RWPE2 (cell line): Measurements from ENCODE around the gene TMEM88.
A peak's percentile ranks its signal among the peaks of the same experiment; 100 is the strongest.

Experiments used
- ATAC-seq: fragments of 200-7000 bp; cut with Tn5 transposase; 3 replicates; pipeline ENCODE4 v1.9.1; 2021; ENCODE audit warnings: low read depth
- DNase-seq: peaks from one replicate; pipeline ENCODE4 v3.0.0-alpha.2; 2020; ENCODE audit warnings: low spot score
- H3K27ac ChIP-seq: fragments of 450-650 bp; 2 replicates; pipeline ENCODE4 v1.5.1; 2017; ENCODE audit warnings: mild to moderate bottlenecking; ENCODE audit not compliant: poor library complexity, severe bottlenecking
- H3K27me3 ChIP-seq: fragments of 250-450 bp; sonication (Bioruptor Pico); 2 replicates; pipeline ENCODE4 v1.5.1; 2021; ENCODE audit warnings: mild to moderate bottlenecking, moderate library complexity; ENCODE audit not compliant: insufficient read depth, poor library complexity, severe bottlenecking
- H3K36me3 ChIP-seq: fragments of 250-450 bp; sonication (Bioruptor Pico); 2 replicates; pipeline ENCODE4 v1.5.1; 2020; ENCODE audit warnings: low read depth, mild to moderate bottlenecking, moderate library complexity
- H3K4me1 ChIP-seq: fragments of 250-450 bp; sonication (Bioruptor Pico); 2 replicates; pipeline ENCODE4 v1.5.1; 2021; ENCODE audit warnings: mild to moderate bottlenecking, moderate library complexity; ENCODE audit not compliant: insufficient read depth, poor library complexity, severe bottlenecking
- H3K4me3 ChIP-seq: fragments of 250-450 bp; sonication (Bioruptor Pico); 2 replicates; pipeline ENCODE4 v1.5.1; 2021; ENCODE audit warnings: mild to moderate bottlenecking, moderate library complexity; ENCODE audit not compliant: severe bottlenecking
- H3K9me3 ChIP-seq: fragments of 250-450 bp; sonication (Bioruptor Pico); 2 replicates; pipeline ENCODE4 v1.5.1; 2021; ENCODE audit warnings: mild to moderate bottlenecking, moderate library complexity; ENCODE audit not compliant: severe bottlenecking
- TF ChIP-seq, protein P1 (sequence below): fragments of 450-650 bp; IDR thresholded peaks from one replicate; pipeline ENCODE4 v1.5.1; 2017; ENCODE audit warnings: mild to moderate bottlenecking, moderate library complexity; ENCODE audit not compliant: poor library complexity, severe bottlenecking

Gene TMEM88

GRCh38 chr17:7856011-7856810, 1.3 kb downstream of the TMEM88 start:
- TF ChIP-seq, protein P1, sequence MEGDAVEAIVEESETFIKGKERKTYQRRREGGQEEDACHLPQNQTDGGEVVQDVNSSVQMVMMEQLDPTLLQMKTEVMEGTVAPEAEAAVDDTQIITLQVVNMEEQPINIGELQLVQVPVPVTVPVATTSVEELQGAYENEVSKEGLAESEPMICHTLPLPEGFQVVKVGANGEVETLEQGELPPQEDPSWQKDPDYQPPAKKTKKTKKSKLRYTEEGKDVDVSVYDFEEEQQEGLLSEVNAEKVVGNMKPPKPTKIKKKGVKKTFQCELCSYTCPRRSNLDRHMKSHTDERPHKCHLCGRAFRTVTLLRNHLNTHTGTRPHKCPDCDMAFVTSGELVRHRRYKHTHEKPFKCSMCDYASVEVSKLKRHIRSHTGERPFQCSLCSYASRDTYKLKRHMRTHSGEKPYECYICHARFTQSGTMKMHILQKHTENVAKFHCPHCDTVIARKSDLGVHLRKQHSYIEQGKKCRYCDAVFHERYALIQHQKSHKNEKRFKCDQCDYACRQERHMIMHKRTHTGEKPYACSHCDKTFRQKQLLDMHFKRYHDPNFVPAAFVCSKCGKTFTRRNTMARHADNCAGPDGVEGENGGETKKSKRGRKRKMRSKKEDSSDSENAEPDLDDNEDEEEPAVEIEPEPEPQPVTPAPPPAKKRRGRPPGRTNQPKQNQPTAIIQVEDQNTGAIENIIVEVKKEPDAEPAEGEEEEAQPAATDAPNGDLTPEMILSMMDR: no peak
- Histone ChIP-seq H3K27ac (peak overlapping the region; percentile 82), H3K36me3 (peaks cover 41% of the 10 kb centered on the region), H3K4me3 (peak overlapping the region; percentile 59), H3K4me1 (no peaks in the 10 kb centered on the region), H3K27me3 (no peaks in the 10 kb centered on the region), H3K9me3 (no peaks in the 10 kb centered on the region)
- DNase-seq: no peak
- ATAC-seq: no peak; the same call in 2 of the 3 replicates

DNA sequence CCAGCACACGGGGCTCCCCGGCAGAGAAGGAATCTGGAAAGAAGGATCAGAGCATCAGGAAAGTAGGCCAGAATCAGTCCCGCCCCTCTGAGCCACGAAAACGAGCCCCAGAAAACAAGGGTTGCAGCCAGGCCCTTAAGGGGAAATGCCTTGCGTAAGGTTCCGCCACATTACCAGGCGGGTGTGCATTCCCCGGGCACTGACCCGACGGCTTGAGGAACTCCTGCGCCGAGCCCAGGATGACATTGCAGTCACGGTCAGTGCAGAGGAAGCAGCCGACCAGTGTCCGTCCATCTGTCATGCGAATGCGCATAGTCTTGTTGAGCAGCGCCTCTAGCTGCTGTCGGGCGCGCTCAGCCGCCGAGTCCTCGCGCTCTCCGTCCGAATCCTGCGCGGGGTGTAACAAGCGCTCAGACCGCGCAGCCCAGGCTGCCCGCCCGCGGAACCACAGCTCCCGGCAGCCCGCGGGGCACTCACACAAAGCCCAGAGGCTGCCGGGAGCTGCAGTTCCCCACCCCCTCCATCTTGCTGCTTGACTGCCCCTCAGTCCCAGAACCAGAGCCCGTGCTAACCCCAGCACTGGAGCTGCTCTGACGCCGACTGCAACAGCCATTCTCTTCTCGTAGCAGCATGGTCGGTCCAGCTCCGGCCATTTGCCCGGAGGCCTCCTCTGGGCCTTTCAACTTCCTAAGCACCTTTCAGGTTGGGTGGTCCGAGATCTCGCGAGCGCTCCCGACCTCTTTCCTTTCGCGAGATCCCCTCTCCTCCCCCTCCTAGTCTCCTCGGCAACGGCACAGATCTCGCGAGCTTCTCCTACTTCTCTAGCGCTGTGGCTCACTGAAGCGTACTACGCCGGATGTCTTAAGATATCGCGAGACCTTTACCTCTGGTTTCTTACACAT, 2.2 kb downstream of the TMEM88 start, which contains the start of gene NAA38:
NAA38 (minus strand) TSS at position 749 of the 902 bp plus-strand sequence; CDS start at position 653, 96 bp downstream.
- no peaks in the 10 kb centered on the region for H3K4me1 ChIP-seq
- peak within 1 kb of the TSS; percentile 82 for H3K27ac ChIP-seq
- TF ChIP-seq, protein P1: peak; percentile 57
- DNase-seq: peak; percentile 97
- ATAC-seq: peak; percentile 85
- H3K36me3 ChIP-seq: peaks cover 34% of the 10 kb centered on the region
- no peaks in the 10 kb centered on the region for H3K27me3 ChIP-seq
- H3K9me3 ChIP-seq: no peaks in the 10 kb centered on the region
- H3K4me3 ChIP-seq: peak within 1 kb of the TSS; percentile 59

DNA sequence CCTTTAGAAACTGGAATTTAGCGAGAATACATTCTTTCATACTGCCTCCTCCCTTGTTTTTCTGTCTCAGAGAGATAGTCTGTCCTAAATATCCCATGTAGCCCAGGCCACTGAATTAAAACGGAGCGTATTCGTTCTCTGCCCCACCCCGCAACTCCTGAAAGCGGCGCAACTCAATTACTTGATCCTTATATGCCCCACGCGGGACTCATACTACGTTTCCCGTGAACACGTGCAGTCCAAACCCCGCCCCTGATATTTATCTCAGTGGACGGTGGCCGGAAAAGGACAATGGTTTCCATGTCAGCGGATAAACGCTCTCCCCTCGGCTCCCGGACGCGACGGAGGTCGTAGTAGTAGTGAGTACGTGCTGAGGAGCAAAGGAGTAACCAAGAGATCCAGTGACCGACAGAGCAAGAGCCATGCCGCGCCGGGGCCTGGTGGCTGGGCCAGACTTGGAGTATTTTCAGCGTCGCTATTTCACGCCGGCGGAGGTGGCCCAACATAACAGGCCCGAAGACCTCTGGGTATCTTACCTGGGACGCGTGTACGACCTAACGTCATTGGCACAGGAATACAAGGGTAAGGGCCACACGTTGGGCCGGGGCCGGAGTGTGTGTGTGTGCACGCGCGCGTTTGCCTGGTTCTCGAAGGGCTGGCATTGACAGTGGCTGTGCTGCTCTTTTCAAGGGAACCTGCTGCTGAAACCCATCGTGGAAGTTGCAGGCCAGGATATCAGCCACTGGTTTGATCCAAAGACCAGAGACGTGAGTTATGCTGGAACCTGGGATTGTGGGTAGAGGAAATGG, 3.1 kb downstream of the TMEM88 start, which contains the start of gene CYB5D1:
CYB5D1 (plus strand) TSS at position 291 of the 809 bp plus-strand sequence; CDS start at position 423, 132 bp downstream.
- Histone ChIP-seq H3K27me3 (no peaks in the 10 kb centered on the region), H3K9me3 (no peaks in the 10 kb centered on the region), H3K27ac (peak within 1 kb of the TSS; percentile 82), H3K4me3 (peak within 1 kb of the TSS; percentile 59), H3K4me1 (no peaks in the 10 kb centered on the region), H3K36me3 (peaks cover 31% of the 10 kb centered on the region)
- ATAC-seq (peak; percentile 8), DNase-seq (peak; percentile 89)
- TF ChIP-seq, protein P1: no peak

DNA sequence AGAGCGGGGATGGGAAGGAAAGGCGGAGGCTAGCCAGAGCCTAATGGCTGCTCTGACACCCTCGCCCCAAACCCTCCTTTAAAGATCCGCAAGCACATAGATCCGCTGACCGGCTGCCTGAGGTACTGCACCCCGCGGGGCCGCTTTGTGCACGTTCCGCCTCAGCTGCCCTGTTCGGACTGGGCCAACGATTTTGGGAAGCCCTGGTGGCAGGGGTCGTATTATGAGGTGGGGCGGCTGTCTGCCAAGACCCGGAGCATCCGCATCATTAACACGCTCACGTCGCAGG, 3.6 kb downstream of the TMEM88 start:
- Histone ChIP-seq H3K27ac (peak overlapping the region; percentile 82), H3K36me3 (peaks cover 33% of the 10 kb centered on the region), H3K9me3 (no peaks in the 10 kb centered on the region), H3K4me3 (peak overlapping the region; percentile 59), H3K4me1 (no peaks in the 10 kb centered on the region), H3K27me3 (no peaks in the 10 kb centered on the region)
- ATAC-seq (peak; percentile 20; the same call in 2 of the 3 replicates), DNase-seq (no peak)
- TF ChIP-seq, protein P1: peak; percentile 34
